Calu3 (cell line): ENCODE data around the gene PLCL2. TPM values are rescaled to one million over a fixed set of nuclear protein-coding genes. Genes with fewer than 3 reads are reported as not detected.

Source experiments
- BruUV-seq: library from RNA; stranded (reverse); fragments of 400-500 nt; replicated peaks from 2 replicates; lab custom pipeline; 2021; lab: Mats Ljungman, UMichigan
- CTCF ChIA-PET: fragments of 300-600 bp; sonication (Branson Sonifier 250); formaldehyde crosslinking; loops from one replicate; lab custom pipeline; 2022; ENCODE audit warnings: antibody characterized with exemption; lab: Charles Lee
- DNase-seq: peaks from one replicate; pipeline ENCODE4 v3.0.0; 2022
- H3K27ac Mint-ChIP-seq: one replicate; pipeline ENCODE4 v1.8.0; 2022; ENCODE audit warnings: mixed read lengths; ENCODE audit not compliant: unreplicated experiment
- H3K27me3 Mint-ChIP-seq: one replicate; pipeline ENCODE4 v1.8.0; 2022; ENCODE audit warnings: mixed read lengths; ENCODE audit not compliant: unreplicated experiment
- H3K36me3 Mint-ChIP-seq: one replicate; pipeline ENCODE4 v1.8.0; 2022; ENCODE audit warnings: mild to moderate bottlenecking, moderate library complexity, mixed read lengths; ENCODE audit not compliant: insufficient read depth, unreplicated experiment
- H3K4me1 Mint-ChIP-seq: one replicate; pipeline ENCODE4 v1.8.0; 2022; ENCODE audit warnings: mild to moderate bottlenecking, low read depth, mixed read lengths; ENCODE audit not compliant: unreplicated experiment
- H3K4me3 Mint-ChIP-seq: one replicate; pipeline ENCODE4 v1.8.0; 2022; ENCODE audit warnings: mild to moderate bottlenecking, low read depth, moderate library complexity, mixed read lengths; ENCODE audit not compliant: unreplicated experiment
- H3K9me3 Mint-ChIP-seq: one replicate; pipeline ENCODE4 v1.8.0; 2022; ENCODE audit warnings: low read depth, mixed read lengths; ENCODE audit not compliant: unreplicated experiment
- CTCF ChIP-seq: fragments of 200-600 bp; IDR thresholded peaks from one replicate; pipeline ENCODE4 v1.8.0; 2022; ENCODE audit warnings: antibody characterized with exemption; ENCODE audit not compliant: unreplicated experiment
- intact Hi-C: fragments of 100-400 bp; cut with micrococcal nuclease; formaldehyde crosslinking; loops from one replicate; pipeline ENCODE4 v1.10.0; 2022; ENCODE audit not compliant: unreplicated experiment
- total RNA-seq: library from RNA; stranded (reverse); gene quantifications from 2 replicates; pipeline ENCODE4 v1.2.3, GENCODE V29; 2022

PLCL2 gene
- total RNA-seq, 1 experiment from 2014 or later, result 5.8 TPM

GRCh38 chr3:16994854-16995525, 110.2 kb downstream of the PLCL2 start:
- Mint-ChIP-seq H3K9me3 (no peaks in the 10 kb centered on the region), H3K36me3 (no peaks in the 10 kb centered on the region), H3K4me3 (no peak overlapping the region), H3K4me1 (peaks cover 20% of the 10 kb centered on the region), H3K27me3 (no peaks in the 10 kb centered on the region), H3K27ac (no peak overlapping the region)
- DNase-seq, result no peak
- no peak for TF ChIP-seq CTCF
- intact Hi-C loops, result no loop called here
- CTCF ChIA-PET, result interaction anchor here (0.6 to 1.4 kb wide), 2 partner anchors 9 to 392 kb away, joined by 3 read pairs; no protein-coding TSS in a partner anchor
- no TSS peak for BruUV-seq

- DNase-seq, result no peak
- Mint-ChIP-seq H3K36me3 (no peaks in the 10 kb centered on the region), H3K27me3 (no peaks in the 10 kb centered on the region), H3K4me1 (peaks cover 20% of the 10 kb centered on the region), H3K27ac (no peak overlapping the region), H3K9me3 (no peaks in the 10 kb centered on the region), H3K4me3 (no peak overlapping the region)
- intact Hi-C loops, result no loop called here
- BruUV-seq, result no TSS peak
- CTCF ChIA-PET, result interaction anchor here (1.4 kb wide), 1 partner anchor 10 kb away, joined by 3 read pairs; no protein-coding TSS in a partner anchor
- no peak for TF ChIP-seq CTCF
Measured at GRCh38 chr3:16995601-16996000, 110.8 kb downstream of the PLCL2 start.

- Mint-ChIP-seq H3K4me1 (peaks cover 20% of the 10 kb centered on the region), H3K27ac (no peak overlapping the region), H3K9me3 (no peaks in the 10 kb centered on the region), H3K27me3 (no peaks in the 10 kb centered on the region), H3K4me3 (no peak overlapping the region), H3K36me3 (no peaks in the 10 kb centered on the region)
- no peak for TF ChIP-seq CTCF
- intact Hi-C loops, result no loop called here
- CTCF ChIA-PET, result no interaction called here
- no peak for DNase-seq
- no TSS peak for BruUV-seq
Measured at GRCh38 chr3:16998236-16998923, 113.6 kb downstream of the PLCL2 start.

GRCh38 chr3:16999161-16999560, 114.4 kb downstream of the PLCL2 start:
- Mint-ChIP-seq H3K36me3 (no peaks in the 10 kb centered on the region), H3K9me3 (no peaks in the 10 kb centered on the region), H3K27me3 (no peaks in the 10 kb centered on the region), H3K27ac (no peak overlapping the region), H3K4me3 (no peak overlapping the region), H3K4me1 (peaks cover 20% of the 10 kb centered on the region)
- CTCF ChIA-PET, result no interaction called here
- BruUV-seq, result no TSS peak
- intact Hi-C loops, result no loop called here
- no peak for DNase-seq
- TF ChIP-seq CTCF, result no peak
